ENCODE measurements around the gene APP.

Gene APP

DNA sequence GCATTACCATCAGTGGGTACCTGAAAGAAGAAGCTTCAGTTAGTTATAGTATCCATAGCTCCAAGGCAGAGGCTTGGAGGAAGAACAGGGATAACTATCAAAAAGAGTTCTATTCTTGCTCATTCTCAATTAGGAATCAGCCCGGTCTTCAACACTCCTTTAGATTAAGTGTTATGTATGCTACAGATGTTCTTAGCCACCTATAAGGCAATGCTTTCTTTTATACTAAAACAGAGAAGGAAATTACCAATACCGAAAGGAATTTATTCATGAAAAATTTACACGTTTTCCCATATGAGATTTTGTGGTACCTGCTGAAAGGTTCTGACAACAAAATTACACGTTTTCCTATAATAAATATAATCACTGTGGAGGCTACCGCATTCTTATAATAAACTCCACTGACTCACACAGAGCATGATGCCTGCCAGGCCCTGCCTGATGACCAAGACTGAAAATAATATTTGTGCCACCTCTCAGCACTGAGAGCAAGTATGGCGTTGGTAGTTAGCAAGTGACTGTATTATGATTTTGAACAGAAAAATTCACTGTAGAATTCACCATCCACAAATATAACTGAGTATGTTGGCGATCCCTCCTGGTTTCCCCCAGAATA is 58.3 kb downstream of the APP start:
- TF ChIP-seq TEAD4 (IDR thresholded peaks at IDR 0.05) (no peak), EP300 (IDR thresholded peaks at IDR 0.05; ENCODE audit: borderline replicate concordance) (no peak), ZBTB7A (IDR thresholded peaks at IDR 0.05; ENCODE audit: low read depth) (no peak), EGR1 (IDR thresholded peaks at IDR 0.05) (no peak), TAF1 (IDR thresholded peaks at IDR 0.05; ENCODE audit: low read depth) (no peak), TCF12 (IDR thresholded peaks at IDR 0.05; ENCODE audit: low read depth) (no peak), CEBPB (IDR thresholded peaks at IDR 0.05) (no peak)
- TF ChIP-seq, protein P1, sequence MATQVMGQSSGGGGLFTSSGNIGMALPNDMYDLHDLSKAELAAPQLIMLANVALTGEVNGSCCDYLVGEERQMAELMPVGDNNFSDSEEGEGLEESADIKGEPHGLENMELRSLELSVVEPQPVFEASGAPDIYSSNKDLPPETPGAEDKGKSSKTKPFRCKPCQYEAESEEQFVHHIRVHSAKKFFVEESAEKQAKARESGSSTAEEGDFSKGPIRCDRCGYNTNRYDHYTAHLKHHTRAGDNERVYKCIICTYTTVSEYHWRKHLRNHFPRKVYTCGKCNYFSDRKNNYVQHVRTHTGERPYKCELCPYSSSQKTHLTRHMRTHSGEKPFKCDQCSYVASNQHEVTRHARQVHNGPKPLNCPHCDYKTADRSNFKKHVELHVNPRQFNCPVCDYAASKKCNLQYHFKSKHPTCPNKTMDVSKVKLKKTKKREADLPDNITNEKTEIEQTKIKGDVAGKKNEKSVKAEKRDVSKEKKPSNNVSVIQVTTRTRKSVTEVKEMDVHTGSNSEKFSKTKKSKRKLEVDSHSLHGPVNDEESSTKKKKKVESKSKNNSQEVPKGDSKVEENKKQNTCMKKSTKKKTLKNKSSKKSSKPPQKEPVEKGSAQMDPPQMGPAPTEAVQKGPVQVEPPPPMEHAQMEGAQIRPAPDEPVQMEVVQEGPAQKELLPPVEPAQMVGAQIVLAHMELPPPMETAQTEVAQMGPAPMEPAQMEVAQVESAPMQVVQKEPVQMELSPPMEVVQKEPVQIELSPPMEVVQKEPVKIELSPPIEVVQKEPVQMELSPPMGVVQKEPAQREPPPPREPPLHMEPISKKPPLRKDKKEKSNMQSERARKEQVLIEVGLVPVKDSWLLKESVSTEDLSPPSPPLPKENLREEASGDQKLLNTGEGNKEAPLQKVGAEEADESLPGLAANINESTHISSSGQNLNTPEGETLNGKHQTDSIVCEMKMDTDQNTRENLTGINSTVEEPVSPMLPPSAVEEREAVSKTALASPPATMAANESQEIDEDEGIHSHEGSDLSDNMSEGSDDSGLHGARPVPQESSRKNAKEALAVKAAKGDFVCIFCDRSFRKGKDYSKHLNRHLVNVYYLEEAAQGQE (IDR thresholded peaks at IDR 0.05; ENCODE audit: low read depth), result no peak
- TF ChIP-seq, protein P2, sequence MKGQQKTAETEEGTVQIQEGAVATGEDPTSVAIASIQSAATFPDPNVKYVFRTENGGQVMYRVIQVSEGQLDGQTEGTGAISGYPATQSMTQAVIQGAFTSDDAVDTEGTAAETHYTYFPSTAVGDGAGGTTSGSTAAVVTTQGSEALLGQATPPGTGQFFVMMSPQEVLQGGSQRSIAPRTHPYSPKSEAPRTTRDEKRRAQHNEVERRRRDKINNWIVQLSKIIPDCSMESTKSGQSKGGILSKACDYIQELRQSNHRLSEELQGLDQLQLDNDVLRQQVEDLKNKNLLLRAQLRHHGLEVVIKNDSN (IDR thresholded peaks at IDR 0.05), result no peak

DNA sequence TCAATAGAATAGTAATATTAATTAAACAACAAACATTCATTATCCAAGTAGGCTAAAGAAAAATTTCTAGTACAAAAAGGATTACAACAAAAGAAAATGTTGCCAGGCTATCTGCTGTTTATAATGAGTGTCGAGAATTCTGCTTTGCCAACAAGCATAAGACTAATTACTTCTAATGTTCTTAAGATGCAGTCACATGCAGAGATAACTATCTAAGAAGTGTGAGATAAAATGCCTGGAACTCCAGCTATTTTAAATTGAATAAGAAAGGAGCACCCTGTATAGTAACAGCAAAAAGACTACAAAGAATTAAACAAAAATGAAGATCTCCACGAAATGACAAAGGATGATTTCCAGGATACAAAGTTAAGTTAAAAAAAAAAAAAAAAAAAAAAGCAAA is 59.9 kb downstream of the APP start:
- TF ChIP-seq YY1 (IDR thresholded peaks at IDR 0.05; ENCODE audit: low read depth), result no peak
- TF ChIP-seq, protein P1 (IDR thresholded peaks at IDR 0.05; ENCODE audit: low read depth), result no peak

DNA sequence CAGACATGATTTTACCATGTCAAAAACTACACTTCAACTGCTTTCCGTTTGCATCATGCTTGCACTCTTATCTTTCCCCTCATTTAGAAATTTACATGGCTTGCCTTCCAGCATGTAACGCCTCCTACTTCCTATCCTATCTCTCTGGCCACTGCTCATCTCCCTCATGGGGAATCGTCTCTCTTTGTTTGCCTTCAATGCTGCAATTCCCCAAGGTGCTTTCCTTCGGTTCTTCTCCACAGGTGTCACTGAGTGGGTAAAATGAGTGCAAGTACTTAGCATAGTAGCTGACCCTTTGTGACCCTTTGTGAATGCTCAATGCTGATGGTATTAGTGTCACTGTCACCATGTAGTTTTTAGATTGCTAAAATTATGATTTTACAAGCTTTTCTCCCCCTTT is 63.1 kb downstream of the APP start:
- TF ChIP-seq, protein P2 (IDR thresholded peaks at IDR 0.05), result no peak

DNA sequence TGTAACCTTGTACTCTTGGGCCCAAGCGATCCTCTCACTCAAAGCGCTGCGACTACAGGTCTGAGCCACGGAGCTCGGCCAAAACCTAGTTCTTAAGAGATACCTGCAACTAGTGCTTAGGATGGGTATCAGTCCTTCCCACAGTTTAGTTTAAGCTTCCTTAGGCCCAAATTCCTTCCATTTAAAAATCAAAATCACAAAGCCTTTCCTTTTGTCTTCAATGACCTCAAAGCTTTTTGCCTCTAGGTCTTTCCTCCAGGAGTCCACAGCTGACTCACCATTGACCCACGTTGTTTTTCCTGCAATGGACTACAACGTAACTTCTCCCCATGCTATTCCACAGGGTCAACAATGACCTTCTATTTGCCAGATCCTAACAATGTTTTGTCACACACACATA is 64.0 kb downstream of the APP start:
- TF ChIP-seq TAF1 (IDR thresholded peaks at IDR 0.05; ENCODE audit: low read depth) (no peak), EP300 (IDR thresholded peaks at IDR 0.05; ENCODE audit: borderline replicate concordance) (no peak), CEBPB (IDR thresholded peaks at IDR 0.05) (no peak), EGR1 (IDR thresholded peaks at IDR 0.05) (no peak), FOXM1 (IDR thresholded peaks at IDR 0.05; ENCODE audit: borderline replicate concordance, low read depth) (no peak), ZBTB7A (IDR thresholded peaks at IDR 0.05; ENCODE audit: low read depth) (no peak), RAD21 (IDR thresholded peaks at IDR 0.05; ENCODE audit: low read depth) (no peak)

DNA sequence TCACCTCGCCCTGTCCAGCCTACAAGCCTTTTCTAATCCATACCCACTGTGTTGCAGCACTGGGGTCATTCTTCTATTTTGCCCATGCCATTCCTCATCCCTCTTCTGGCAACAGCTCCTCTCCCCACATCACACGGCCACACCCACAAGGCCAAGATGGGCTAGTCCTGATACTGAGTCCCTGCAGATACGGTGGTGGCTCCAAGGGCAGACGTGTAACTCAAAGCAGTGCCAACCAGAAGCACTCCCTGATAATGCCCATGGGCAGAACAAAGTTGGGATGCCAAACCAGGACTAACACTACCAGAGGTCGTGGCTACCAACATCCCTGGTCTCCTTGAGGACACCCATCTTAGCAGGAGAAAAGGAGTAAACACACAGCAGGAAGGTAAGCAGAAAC is 64.8 kb downstream of the APP start:
- TF ChIP-seq ZBTB7A (IDR thresholded peaks at IDR 0.05; ENCODE audit: low read depth) (no peak), TEAD4 (IDR thresholded peaks at IDR 0.05) (no peak), EGR1 (IDR thresholded peaks at IDR 0.05) (no peak), YY1 (IDR thresholded peaks at IDR 0.05; ENCODE audit: low read depth) (no peak), TCF12 (IDR thresholded peaks at IDR 0.05; ENCODE audit: low read depth) (no peak), FOXM1 (IDR thresholded peaks at IDR 0.05; ENCODE audit: borderline replicate concordance, low read depth) (no peak)
- TF ChIP-seq, protein P1 (IDR thresholded peaks at IDR 0.05; ENCODE audit: low read depth), result no peak
- TF ChIP-seq, protein P2 (IDR thresholded peaks at IDR 0.05), result no peak

DNA sequence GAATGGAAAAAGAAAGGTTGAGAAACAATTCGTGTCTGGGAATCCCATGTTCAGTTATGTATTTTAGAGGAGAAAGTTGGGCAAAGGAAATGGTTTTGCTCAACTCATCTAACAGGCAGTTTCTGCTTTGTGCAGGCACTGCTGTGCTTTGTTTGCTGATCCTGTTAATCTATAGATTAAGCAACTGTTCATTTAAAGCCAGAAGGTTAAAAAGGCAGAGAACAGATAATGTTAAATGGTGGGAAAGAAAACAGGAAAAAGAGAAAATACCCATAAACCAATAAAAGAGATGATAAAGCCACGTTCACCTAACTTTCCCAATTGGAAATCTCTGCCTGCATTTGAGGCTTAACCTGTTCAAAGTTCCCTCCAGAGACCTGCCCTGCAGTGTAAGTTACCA is 70.0 kb downstream of the APP start:
- TF ChIP-seq CEBPB (IDR thresholded peaks at IDR 0.05), result no peak
- no peak for TF ChIP-seq TCF12 (IDR thresholded peaks at IDR 0.05; ENCODE audit: low read depth)
- TF ChIP-seq, protein P2 (IDR thresholded peaks at IDR 0.05), result no peak
- no peak for TF ChIP-seq EGR1 (IDR thresholded peaks at IDR 0.05)
- no peak for TF ChIP-seq TEAD4 (IDR thresholded peaks at IDR 0.05)
- TF ChIP-seq FOXM1 (IDR thresholded peaks at IDR 0.05; ENCODE audit: borderline replicate concordance, low read depth), result no peak
- no peak for TF ChIP-seq RAD21 (IDR thresholded peaks at IDR 0.05; ENCODE audit: low read depth)
- TF ChIP-seq, protein P1 (IDR thresholded peaks at IDR 0.05; ENCODE audit: low read depth), result no peak
- TF ChIP-seq YY1 (IDR thresholded peaks at IDR 0.05; ENCODE audit: low read depth), result no peak
- TF ChIP-seq, protein P3, sequence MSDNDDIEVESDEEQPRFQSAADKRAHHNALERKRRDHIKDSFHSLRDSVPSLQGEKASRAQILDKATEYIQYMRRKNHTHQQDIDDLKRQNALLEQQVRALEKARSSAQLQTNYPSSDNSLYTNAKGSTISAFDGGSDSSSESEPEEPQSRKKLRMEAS (IDR thresholded peaks at IDR 0.05), result no peak
- TF ChIP-seq EP300 (IDR thresholded peaks at IDR 0.05; ENCODE audit: borderline replicate concordance), result no peak
- no peak for TF ChIP-seq CREB1 (IDR thresholded peaks at IDR 0.05; ENCODE audit: low read depth)
- TF ChIP-seq NFIC (IDR thresholded peaks at IDR 0.05), result no peak
- no peak for TF ChIP-seq ZBTB7A (IDR thresholded peaks at IDR 0.05; ENCODE audit: low read depth)

All from Ishikawa (cell line).